ENCODE data around the gene HTT-AS. TPM values are rescaled to one million over a fixed set of nuclear protein-coding genes. Genes with fewer than 3 reads are reported as not detected.

The HTT-AS gene
- total and polyA plus RNA-seq, 2 of the 8 experiments (the other 6 are each of a cell fraction or from before 2014, with no cell fraction given): not detected

- TF ChIP-seq CHD7 (IDR thresholded peaks at IDR 0.05; ENCODE audit: insufficient replicate concordance, low read length) (no peak), NRF1 (IDR thresholded peaks at IDR 0.05; ENCODE audit: low read depth, low read length) (no peak), RNF2 (IDR thresholded peaks at IDR 0.05; ENCODE audit: borderline replicate concordance, low read depth, low read length, missing control alignments, poor library complexity, severe bottlenecking) (no peak)
Observed at GRCh38 chr4:3035249-3035648, 39.1 kb downstream of the HTT-AS start (continued).
